GDM1 (cell line): ENCODE measurements around the gene SCML2.
"Not testable (repeated sequence)": the region's sequence is repeated elsewhere in the genome, so short reads cannot be mapped to it uniquely, and the experiment has no call there.

Experiments
- DNase-seq: peaks from one replicate; lab custom pipeline; 2025; lab: John Stamatoyannopoulos, UW

The SCML2 gene

GRCh38 chrX:18271309-18271708, 83.2 kb downstream of the SCML2 start:
- DNase-seq = no peak

GRCh38 chrX:18255059-18255458, 99.4 kb downstream of the SCML2 start:
- no peak for DNase-seq

- DNase-seq = no peak
Measured at GRCh38 chrX:18252644-18253359, 101.7 kb downstream of the SCML2 start.

- not testable (repeated sequence) for DNase-seq
Measured at GRCh38 chrX:18229646-18230045, 124.8 kb downstream of the SCML2 start.

GRCh38 chrX:18228069-18228468, 126.4 kb downstream of the SCML2 start:
- DNase-seq = no peak

GRCh38 chrX:18227458-18227857, 127.0 kb downstream of the SCML2 start:
- no peak for DNase-seq

GRCh38 chrX:18220786-18221185, 133.7 kb downstream of the SCML2 start, which contains the start of gene BEND2:
Gene BEND2, minus strand, starts transcription at chrX:18220886. Its CDS starts 136 bp downstream, at chrX:18220750.
- DNase-seq = no peak

- no peak for DNase-seq
Measured at GRCh38 chrX:18210470-18210869, 144.0 kb downstream of the SCML2 start.

- DNase-seq = no peak
Measured at GRCh38 chrX:18206657-18207056, 147.8 kb downstream of the SCML2 start.

GRCh38 chrX:18203631-18204030, 150.9 kb downstream of the SCML2 start:
- DNase-seq = no peak

- no peak for DNase-seq
Measured at GRCh38 chrX:18194688-18195087, 159.8 kb downstream of the SCML2 start.
